CD4-positive, alpha-beta T cell treated with Interleukin-12 subunit alpha and Interleukin-12 subunit beta, for 1 hour (primary cell): ENCODE data around the gene RAB6A.
"Not testable (repeated sequence)": the region's sequence is repeated elsewhere in the genome, so short reads cannot be mapped to it uniquely, and the experiment has no call there.

Experiments
- DNase-seq: peaks from one replicate; pipeline ENCODE4 v3.0.0-alpha.2; 2020

Gene RAB6A

DNA sequence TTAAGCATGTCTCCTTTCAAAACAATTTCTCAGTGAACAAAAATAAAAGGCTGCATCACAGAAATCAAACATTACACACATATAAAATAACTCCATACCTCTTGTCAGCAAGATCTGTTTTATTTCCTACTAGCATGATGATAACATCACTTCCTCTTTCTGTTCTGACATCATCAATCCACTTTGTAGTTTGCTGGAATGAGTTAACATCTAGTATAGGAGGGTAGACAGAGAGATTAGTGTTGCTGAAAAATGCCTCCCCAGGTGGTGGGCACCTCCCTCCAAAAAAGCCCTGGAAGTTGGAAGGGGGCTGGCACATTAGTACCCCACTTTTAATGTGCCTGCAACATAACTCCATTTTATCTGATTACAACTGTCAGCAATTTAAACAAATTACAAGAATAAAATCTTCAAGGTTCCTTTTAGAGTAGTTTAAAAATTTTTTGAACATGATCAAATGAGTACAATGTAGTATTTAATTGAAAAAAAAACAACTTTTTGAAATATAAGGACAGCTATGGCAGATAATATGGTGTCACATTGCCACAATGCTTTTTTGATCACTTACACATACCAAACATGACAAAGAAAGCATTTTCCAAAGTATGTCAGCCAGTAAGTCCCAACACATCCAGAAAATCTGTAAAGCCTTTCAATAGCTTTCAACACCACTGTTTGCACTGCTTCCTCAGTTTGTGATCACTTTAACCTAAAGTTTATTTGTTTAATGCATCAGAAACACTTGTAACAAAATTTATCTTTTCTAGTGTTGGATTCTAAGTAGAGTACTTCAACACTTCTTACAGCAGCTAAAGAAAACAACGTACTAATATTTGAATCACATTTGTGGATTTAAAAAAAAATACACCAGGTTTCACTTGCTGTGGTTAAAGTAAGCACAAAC, 44.5 kb downstream of the RAB6A start:
- DNase-seq, result peak; percentile 2

DNA sequence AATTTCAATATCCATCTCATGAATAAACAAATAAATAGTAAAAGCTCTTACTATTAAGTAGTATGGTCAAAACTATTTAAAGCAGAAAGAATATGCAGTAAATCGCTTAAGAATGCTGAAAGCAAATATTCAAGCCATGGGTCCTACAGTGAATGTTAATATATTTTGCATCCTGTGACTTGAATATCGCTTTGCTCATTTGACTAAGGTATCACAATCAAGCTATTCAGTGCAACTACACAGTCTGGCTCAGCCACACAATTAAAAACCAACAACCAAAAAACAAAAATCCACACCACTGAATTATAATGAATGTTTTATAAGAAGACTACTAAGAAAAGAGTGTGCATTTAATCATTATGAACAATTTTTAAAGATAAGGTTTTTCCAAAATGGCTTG, 45.3 kb downstream of the RAB6A start:
- DNase-seq, result no peak

- no peak for DNase-seq
These were observed 49.9 kb downstream of the RAB6A start for GRCh38 chr11:73710964-73711363.

GRCh38 chr11:73705053-73705452, 55.8 kb downstream of the RAB6A start:
- no peak for DNase-seq

- no peak for DNase-seq
These were observed 66.9 kb downstream of the RAB6A start for GRCh38 chr11:73693899-73694525.

GRCh38 chr11:73680687-73681086, 80.2 kb downstream of the RAB6A start:
- no peak for DNase-seq

DNA sequence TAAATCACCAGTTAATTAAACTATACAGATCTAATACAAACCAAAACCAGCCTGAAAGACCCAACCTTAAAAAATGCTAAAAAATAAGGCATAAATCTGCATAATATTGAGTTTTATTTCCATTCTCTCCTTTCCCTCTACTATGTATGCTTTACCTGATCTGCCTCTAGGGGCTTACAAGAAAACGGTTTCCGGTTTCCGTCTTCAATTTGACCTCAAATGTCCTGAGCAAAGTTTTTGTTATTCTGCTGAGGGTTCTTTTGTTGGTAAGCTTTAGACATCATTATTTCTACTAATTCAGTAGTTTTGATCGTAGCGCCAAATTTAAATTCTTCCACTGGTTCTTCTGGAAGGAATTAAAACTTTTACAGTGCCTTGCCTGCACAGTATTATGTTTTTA, 84.3 kb downstream of the RAB6A start:
- DNase-seq, result not testable (repeated sequence)

DNA sequence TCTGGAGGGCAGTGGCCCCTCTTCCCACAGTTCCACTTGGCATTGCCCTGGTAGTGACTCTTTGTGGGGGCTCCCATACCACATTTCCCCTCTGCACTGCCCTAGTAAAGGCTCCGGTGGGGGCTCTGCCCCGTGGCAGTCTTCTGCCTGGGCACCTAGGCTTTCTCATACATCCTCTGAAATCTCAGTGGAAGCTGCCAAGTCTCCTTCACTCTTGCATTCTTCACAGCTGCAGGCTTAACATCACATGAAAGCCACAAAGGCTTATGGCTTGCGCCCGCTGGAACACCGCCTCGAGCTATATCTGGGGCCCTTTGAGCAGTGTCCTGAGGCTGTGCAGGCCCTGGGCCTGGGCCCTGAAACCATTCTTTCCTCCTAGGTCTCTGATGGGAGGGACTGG, 89.2 kb downstream of the RAB6A start:
- no peak for DNase-seq

- no peak for DNase-seq
These were observed 90.1 kb downstream of the RAB6A start for GRCh38 chr11:73670808-73671207.

- no peak for DNase-seq
These were observed 93.0 kb downstream of the RAB6A start for GRCh38 chr11:73667891-73668290.

GRCh38 chr11:73664877-73665276, 96.0 kb downstream of the RAB6A start:
- no peak for DNase-seq

- no peak for DNase-seq
These were observed 97.0 kb downstream of the RAB6A start for GRCh38 chr11:73663604-73664495.

- no peak for DNase-seq
These were observed 98.3 kb downstream of the RAB6A start for GRCh38 chr11:73662445-73663157.

DNA sequence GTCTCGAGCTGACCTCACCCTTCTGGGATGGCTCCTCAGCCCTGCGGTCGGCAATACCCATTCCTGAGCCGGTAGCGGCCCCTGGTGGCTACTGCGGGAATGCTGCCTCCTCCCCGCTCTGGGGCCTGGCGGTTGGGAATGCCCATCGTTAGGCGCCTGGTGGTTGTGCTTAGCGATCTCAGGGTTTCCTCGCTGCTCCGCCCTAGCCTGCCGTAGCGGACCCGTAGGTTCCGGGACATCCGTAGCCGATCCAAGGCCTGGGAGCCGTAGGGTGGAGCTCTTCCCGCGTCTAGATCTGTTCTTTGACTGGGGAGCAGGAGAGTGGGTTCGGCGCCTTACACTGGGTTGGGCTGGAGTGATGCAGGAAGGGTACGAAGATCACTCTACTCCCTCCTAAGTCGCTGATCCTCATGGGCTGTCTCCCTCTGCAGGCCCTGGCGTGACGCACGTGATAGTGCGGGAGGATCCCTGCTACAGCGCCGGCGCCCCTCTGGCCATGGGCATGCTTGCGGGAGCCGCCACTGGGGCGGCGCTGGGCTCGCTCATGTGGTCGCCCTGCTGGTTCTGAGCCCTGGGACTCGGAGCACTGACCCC, 99.7 kb downstream of the RAB6A start:
- peak; percentile 86 for DNase-seq

- no peak for DNase-seq
These were observed 100.3 kb downstream of the RAB6A start for GRCh38 chr11:73660497-73661034.

- DNase-seq, result no peak
These were observed 100.9 kb downstream of the RAB6A start for GRCh38 chr11:73659961-73660360.

DNA sequence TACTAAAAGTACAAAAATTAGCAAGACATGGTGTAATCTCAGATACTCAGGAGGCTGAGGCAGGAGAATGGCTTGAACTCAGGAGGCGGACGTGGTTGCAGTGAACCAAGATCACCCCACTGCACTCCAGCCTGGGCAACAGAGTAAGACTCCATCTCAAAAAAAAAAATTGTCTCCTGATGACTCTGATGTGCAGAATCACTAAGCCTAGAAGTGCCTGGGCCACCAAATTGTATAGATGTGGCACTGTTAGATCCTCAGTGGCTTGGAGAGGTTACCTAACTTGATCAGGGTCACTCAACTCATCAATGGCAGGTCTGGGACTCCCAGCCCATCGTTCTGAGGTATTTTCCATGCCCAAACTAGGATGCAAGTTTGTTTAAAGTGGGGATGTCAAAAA, 103.9 kb downstream of the RAB6A start:
- no peak for DNase-seq

DNA sequence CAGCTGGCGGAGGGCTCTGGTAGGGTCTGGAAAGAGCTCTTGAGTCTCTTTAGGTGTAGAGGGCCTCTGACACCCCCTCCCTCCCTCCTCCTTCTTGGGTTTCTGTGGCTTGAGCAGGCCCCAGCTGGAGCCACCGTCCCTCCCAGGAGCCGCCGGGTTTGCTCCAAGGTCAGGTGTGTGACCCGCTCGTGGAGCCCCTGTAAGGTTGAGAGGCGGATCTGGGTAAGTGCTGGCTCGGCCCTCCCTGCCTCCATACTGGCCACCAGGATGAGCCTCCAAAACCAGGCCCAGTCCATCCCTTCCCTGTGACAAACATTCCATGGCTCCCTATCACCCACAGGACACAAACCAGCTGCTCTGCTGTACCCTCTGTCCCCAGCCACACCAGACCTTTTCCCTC, 105.2 kb downstream of the RAB6A start:
- no peak for DNase-seq

GRCh38 chr11:73654482-73655021, 106.3 kb downstream of the RAB6A start:
- no peak for DNase-seq

DNA sequence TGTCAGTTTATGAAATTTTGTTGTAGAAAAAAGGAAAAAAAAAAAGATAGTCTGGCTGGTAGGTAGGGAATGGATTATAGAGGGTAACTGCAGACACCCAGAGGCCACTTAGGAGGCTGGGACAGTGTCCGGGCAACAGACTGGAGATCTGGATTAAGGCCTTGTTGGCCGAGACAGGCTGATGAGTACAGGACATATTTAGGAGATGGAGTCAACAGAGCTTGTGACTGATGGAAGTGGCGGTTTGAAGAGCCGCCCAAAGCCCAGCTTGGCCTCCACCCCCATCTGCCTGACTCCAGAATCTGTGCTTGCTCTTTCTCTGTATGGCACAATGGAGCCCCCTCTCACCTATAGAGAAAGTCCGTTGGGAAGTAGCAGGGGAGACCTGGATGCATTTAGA, 106.9 kb downstream of the RAB6A start:
- DNase-seq, result no peak

- DNase-seq, result no peak
These were observed 107.9 kb downstream of the RAB6A start for GRCh38 chr11:73652856-73653559.
